HG03460 (cell line): ENCODE data around the gene ZNF587.
A peak's percentile ranks its signal among the peaks of the same experiment; 100 is the strongest.
"Not testable (repeated sequence)": the region's sequence is repeated elsewhere in the genome, so short reads cannot be mapped to it uniquely, and the experiment has no call there.

ENCODE experiments used
- ATAC-seq: cut with Tn5 transposase; IDR thresholded peaks from one replicate; pipeline ENCODE4 v1.9.1; 2021; ENCODE audit not compliant: unreplicated experiment

The ZNF587 gene

GRCh38 chr19:57886046-57886445 lies 36.4 kb downstream of the ZNF587 start:
- ATAC-seq = no peak

- no peak for ATAC-seq
These were observed 37.7 kb downstream of the ZNF587 start for GRCh38 chr19:57887195-57887941.

GRCh38 chr19:57888107-57888559 lies 38.5 kb downstream of the ZNF587 start:
- no peak for ATAC-seq

GRCh38 chr19:57888560-57889231 lies 39.0 kb downstream of the ZNF587 start, which contains the start of gene ZNF814:
ZNF814 (minus strand) TSS chr19:57889037; CDS start chr19:57888802, 235 bp downstream.
- peak; percentile 74 for ATAC-seq

- not testable (repeated sequence) for ATAC-seq
These were observed 41.0 kb downstream of the ZNF587 start for GRCh38 chr19:57890706-57891105.

- ATAC-seq = no peak
These were observed 50.7 kb downstream of the ZNF587 start for GRCh38 chr19:57900311-57900710.

- ATAC-seq = no peak
These were observed 54.0 kb downstream of the ZNF587 start for GRCh38 chr19:57903618-57904184.

- no peak for ATAC-seq
These were observed 55.6 kb downstream of the ZNF587 start for GRCh38 chr19:57905258-57905657.

GRCh38 chr19:57907394-57907793 lies 57.7 kb downstream of the ZNF587 start:
- ATAC-seq = no peak

- no peak for ATAC-seq
These were observed 64.9 kb downstream of the ZNF587 start for GRCh38 chr19:57914531-57914930.
